Activated CD4-positive, alpha-beta T cell treated with anti-CD3 and anti-CD28 coated beads for 36 hours (primary cell): ENCODE data around the gene ARMC6. TPM values are rescaled to one million over a fixed set of nuclear protein-coding genes. Genes with fewer than 3 reads are reported as not detected.
A peak's percentile ranks its signal among the peaks of the same experiment; 100 is the strongest.
"Not testable (repeated sequence)": the region's sequence is repeated elsewhere in the genome, so short reads cannot be mapped to it uniquely, and the experiment has no call there.

Experiments
- ATAC-seq: fragments of 200-7000 bp; cut with Tn5 transposase; one replicate; pipeline ENCODE4 v1.10.0; 2021; ENCODE audit warnings: mild to moderate bottlenecking, moderate library complexity
- CTCF ChIA-PET: fragments of 350-600 bp; sonication (Branson Sonifier 250); formaldehyde crosslinking; loops from one replicate; lab custom pipeline; 2021; ENCODE audit warnings: antibody characterized with exemption; lab: Charles Lee
- POLR2A ChIA-PET: fragments of 350-600 bp; sonication (Branson Sonifier 250); formaldehyde crosslinking; loops from one replicate; lab custom pipeline; 2021; ENCODE audit warnings: antibody characterized with exemption, inconsistent platforms; lab: Charles Lee
- DNase-seq: peaks from one replicate; pipeline ENCODE4 v3.0.0-alpha.2; 2020
- H3K27ac Mint-ChIP-seq: one replicate; pipeline ENCODE4 v1.8.0; 2021; ENCODE audit warnings: mixed read lengths
- H3K27me3 Mint-ChIP-seq: one replicate; pipeline ENCODE4 v1.8.0; 2021; ENCODE audit warnings: mixed read lengths
- H3K36me3 Mint-ChIP-seq: one replicate; pipeline ENCODE4 v1.8.0; 2021; ENCODE audit warnings: low read depth, mixed read lengths
- H3K4me1 Mint-ChIP-seq: one replicate; pipeline ENCODE4 v1.8.0; 2021; ENCODE audit warnings: mixed read lengths
- H3K4me3 Mint-ChIP-seq: one replicate; pipeline ENCODE4 v1.8.0; 2021; ENCODE audit warnings: mild to moderate bottlenecking, moderate library complexity, mixed read lengths
- H3K9me3 Mint-ChIP-seq: one replicate; pipeline ENCODE4 v1.8.0; 2021; ENCODE audit warnings: low read depth, mixed read lengths
- intact Hi-C, 2 experiments: fragments of 100-400 bp; cut with DNase I in 1 of 2; cut with micrococcal nuclease in 1 of 2; formaldehyde crosslinking; loops; one replicate each; pipeline versions ENCODE4 v1.14.2 to v1.15.1; 2022 to 2024; cut with DNase I, micrococcal nuclease
- total RNA-seq, 2 experiments: library from RNA; stranded (reverse); gene quantifications; one replicate each; pipeline ENCODE4 v1.2.3, GENCODE V29; 2021

The ARMC6 gene
- total RNA-seq, 2 experiments from 2014 or later: 33.0 to 40.8 TPM

DNA sequence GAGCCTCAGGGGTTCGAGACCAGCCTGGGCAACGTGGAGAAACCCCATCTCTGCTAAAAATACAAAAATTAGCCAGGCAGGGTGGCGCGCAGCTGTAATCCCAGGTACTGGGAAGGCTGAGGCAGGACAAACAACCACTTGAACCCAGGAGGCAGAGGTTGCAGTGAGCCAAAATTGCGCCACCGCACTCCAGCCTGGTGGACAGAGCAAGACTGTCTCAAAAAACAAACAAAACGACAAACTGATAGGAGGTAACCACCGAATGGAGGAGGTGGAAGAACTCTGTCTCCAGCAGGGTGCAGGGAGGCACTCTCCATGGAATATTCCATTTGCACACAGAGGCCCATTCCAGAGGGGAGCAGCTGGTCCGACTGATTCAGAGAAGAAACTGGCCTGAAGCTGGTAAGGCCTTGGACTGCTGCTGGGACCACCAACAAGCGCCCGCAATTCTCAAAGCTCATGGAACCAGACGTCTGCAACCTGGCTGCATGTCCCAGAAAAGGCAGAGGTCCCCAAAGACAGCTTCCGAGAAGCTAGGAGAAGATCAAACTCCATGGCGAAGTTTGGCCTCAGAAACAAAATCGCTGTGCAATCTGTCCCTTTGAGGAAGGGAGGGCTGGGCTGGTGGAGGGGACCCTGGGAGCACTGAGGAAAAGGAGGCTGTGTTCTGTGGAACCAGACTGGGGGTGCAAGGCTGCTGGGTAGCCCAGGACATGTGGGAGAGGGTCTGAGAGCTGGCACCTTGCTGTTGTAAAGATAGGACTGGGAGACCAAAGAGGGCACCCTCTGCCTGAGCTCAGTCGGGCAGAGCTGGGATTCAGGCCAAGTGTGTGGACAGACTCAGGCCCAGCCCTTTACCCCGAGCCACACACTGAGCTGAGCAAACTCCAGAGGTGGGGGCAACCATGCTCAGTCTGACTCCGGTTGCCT, 65.6 kb downstream of the ARMC6 start:
- intact Hi-C loops: no loop called here
- POLR2A ChIA-PET: no interaction called here
- CTCF ChIA-PET: interaction anchor here (1.4 kb wide), 1 partner anchor 34 kb away, joined by 4 read pairs; no protein-coding TSS in a partner anchor
- ATAC-seq: no peak
- Mint-ChIP-seq H3K4me3 (no peak overlapping the region), H3K36me3 (peaks cover 9% of the 10 kb centered on the region), H3K27ac (no peak overlapping the region), H3K4me1 (no peaks in the 10 kb centered on the region), H3K9me3 (no peaks in the 10 kb centered on the region), H3K27me3 (no peaks in the 10 kb centered on the region)
- no peak for DNase-seq

DNA sequence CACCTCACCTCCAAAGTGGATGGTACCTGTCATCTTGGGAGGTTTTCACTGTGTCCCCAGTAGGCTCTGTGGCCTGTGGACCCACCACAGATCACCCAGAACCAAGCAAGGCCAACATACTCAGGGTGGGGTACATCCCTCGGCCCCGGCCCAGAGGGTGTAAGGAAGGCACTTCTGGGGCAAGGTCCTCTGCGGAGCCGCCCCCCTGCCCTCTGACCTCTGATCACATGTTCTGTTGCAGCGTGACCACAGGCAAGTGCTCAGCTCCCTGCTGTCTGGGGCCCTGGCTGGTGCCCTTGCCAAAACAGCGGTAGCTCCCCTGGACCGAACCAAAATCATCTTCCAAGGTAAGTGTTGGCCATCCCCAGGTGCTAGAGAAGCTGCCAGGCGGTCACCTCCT, 68.1 kb downstream of the ARMC6 start:
- no peak for DNase-seq
- Mint-ChIP-seq H3K36me3 (peaks cover 9% of the 10 kb centered on the region), H3K27ac (no peak overlapping the region), H3K4me1 (no peaks in the 10 kb centered on the region), H3K9me3 (no peaks in the 10 kb centered on the region), H3K27me3 (no peaks in the 10 kb centered on the region), H3K4me3 (no peak overlapping the region)
- no peak for ATAC-seq
- intact Hi-C loops: no loop called here
- POLR2A ChIA-PET: no interaction called here
- CTCF ChIA-PET: no interaction called here

DNA sequence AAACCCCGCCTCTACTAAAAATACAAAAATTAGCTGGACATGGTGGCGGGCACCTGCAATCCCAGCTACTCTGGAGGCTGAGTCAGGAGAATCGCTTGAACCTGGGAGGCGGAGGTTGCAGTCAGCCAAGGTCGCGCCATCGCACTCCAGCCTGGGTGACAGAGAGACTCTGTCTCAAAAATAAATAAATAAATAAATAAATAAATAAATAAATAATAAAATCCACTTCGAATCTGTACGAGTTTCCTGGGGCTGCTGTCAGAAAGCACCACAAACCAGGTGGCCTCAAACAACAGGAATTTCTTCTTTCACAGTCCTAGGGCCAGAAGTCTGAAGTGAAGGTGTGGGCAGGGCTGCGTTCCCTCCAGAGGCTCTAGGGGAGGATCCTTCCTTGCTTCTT, 69.2 kb downstream of the ARMC6 start:
- CTCF ChIA-PET, H3K27ac Mint-ChIP-seq, H3K27me3 Mint-ChIP-seq, intact Hi-C loops, DNase-seq, H3K9me3 Mint-ChIP-seq, H3K4me1 Mint-ChIP-seq, POLR2A ChIA-PET, H3K4me3 Mint-ChIP-seq, ATAC-seq, H3K36me3 Mint-ChIP-seq: not testable (repeated sequence)

DNA sequence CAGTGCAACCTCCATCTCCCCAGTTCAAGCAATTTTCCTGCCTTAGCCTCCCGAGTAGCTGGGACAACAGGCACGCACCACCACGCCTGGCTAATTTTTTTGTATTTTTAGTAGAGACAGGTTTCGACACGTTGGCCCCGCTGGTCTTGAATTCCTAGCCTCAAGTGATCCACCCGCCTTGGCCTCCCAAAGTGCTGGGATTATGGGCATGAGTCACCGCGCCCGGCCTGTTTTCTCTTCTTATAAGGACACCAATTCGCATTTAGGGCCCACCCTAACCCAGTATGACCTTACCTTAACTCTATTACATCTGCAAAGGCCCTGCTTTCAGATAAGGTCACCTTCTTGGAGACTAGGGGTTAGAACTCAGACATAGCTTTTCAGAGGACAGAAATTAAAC, 69.8 kb downstream of the ARMC6 start:
- ATAC-seq (no peak), DNase-seq (no peak)
- CTCF ChIA-PET: no interaction called here
- POLR2A ChIA-PET: no interaction called here
- no peak overlapping the region for H3K4me3 Mint-ChIP-seq
- H3K9me3 Mint-ChIP-seq: no peaks in the 10 kb centered on the region
- intact Hi-C loops: no loop called here
- H3K27ac Mint-ChIP-seq: no peak overlapping the region
- H3K4me1 Mint-ChIP-seq: no peaks in the 10 kb centered on the region
- H3K36me3 Mint-ChIP-seq: peaks cover 4% of the 10 kb centered on the region
- H3K27me3 Mint-ChIP-seq: no peaks in the 10 kb centered on the region

DNA sequence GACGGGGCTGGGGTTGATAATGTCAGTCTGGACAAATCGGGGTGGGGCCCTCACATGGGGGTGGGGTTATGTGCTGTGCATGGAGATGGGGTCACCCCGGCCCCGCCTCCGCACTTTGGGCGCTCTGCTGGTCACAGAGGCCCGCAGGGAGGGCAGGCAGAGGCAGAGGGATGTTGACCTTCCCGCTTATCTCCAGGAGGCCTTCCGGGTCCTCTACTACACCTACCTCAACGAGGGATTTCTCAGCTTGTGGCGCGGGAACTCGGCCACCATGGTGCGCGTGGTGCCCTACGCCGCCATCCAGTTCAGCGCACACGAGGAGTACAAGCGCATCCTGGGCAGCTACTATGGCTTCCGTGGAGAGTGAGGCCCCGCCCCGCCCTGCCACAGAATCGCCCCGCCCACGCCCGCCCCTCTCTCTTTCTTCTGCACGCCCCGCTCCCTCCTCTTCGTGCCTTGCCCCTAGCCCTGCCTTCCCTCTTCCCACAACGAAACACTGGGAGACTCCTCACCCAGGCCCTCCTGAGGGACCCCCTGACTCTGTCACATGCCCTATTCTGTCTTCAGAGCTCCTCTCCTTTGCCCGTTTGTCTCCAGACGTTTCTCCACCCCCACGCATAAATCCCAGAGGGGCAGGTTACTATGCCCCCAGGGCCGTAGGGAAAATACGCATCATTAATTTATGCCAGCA, 72.1 kb downstream of the ARMC6 start:
- ATAC-seq: no peak
- no peaks in the 10 kb centered on the region for H3K27me3 Mint-ChIP-seq
- no peaks in the 10 kb centered on the region for H3K9me3 Mint-ChIP-seq
- peaks cover under 1% of the 10 kb centered on the region for H3K36me3 Mint-ChIP-seq
- ChIA-PET POLR2A (no interaction called here), CTCF (interaction anchor here (1.3 kb wide), 1 partner anchor 10 kb away, joined by 3 read pairs; no protein-coding TSS in a partner anchor)
- peak; percentile 29 for DNase-seq
- peaks cover 2% of the 10 kb centered on the region for H3K4me1 Mint-ChIP-seq
- H3K27ac Mint-ChIP-seq: no peak overlapping the region
- intact Hi-C loops: no loop called here
- H3K4me3 Mint-ChIP-seq: no peak overlapping the region

DNA sequence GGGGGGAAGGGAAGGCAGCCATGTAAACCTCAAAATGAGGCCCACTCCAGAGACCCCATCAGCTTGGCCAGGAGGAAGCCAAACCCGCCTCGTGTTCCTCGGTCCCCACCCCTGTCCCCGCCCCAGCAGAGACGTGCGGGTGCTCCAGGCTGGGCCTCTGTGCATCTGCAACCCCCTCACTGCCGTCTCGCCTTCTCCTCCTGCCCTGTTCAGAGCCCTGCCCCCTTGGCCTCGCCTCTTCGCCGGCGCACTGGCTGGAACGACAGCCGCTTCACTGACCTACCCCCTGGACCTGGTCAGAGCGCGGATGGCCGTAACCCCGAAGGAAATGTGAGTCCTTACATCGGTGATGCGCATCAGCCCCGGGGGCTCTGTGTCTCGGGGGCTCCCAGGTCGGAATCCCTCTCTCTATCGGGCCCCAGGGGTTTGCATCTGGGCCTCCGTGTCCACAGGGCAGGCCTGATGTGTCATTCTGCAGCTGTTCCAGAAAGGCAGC, 72.7 kb downstream of the ARMC6 start:
- CTCF ChIA-PET: interaction anchor here (1.3 kb wide), 1 partner anchor 10 kb away, joined by 3 read pairs; no protein-coding TSS in a partner anchor
- no peak for ATAC-seq

DNA sequence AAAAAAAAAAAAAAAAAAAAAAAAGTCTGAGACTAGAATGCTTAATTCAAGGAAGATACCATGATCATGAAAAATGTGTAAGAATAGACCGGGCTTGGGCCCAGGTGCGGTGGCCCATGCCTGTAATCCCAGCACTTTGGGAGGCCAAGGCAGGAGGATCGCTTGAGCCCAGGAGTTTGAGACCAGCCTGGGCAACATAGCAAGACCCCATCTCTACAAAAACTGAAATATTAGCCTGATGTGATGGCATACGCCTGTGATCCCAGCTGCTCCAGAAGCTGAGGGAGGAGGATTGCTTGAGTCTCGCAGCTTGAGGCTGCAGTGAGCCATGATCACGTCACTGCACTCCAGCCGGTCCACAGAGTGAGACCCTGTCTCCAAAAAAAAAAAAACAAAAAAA, 73.5 kb downstream of the ARMC6 start:
- H3K36me3 Mint-ChIP-seq, intact Hi-C loops, H3K4me1 Mint-ChIP-seq, H3K27me3 Mint-ChIP-seq, H3K4me3 Mint-ChIP-seq, POLR2A ChIA-PET, H3K27ac Mint-ChIP-seq, H3K9me3 Mint-ChIP-seq, DNase-seq, ATAC-seq: not testable (repeated sequence)
- CTCF ChIA-PET: interaction anchor here (1.0 kb wide), 1 partner anchor 9 kb away, joined by 4 read pairs; no protein-coding TSS in a partner anchor

More for the DNA sequence above, 72.7 kb downstream of the ARMC6 start:
- intact Hi-C loops: no loop called here
- Mint-ChIP-seq H3K4me3 (no peak overlapping the region), H3K36me3 (no peaks in the 10 kb centered on the region), H3K27ac (no peak overlapping the region), H3K27me3 (no peaks in the 10 kb centered on the region), H3K4me1 (peaks cover 2% of the 10 kb centered on the region), H3K9me3 (no peaks in the 10 kb centered on the region)
- no peak for DNase-seq
- POLR2A ChIA-PET: no interaction called here

DNA sequence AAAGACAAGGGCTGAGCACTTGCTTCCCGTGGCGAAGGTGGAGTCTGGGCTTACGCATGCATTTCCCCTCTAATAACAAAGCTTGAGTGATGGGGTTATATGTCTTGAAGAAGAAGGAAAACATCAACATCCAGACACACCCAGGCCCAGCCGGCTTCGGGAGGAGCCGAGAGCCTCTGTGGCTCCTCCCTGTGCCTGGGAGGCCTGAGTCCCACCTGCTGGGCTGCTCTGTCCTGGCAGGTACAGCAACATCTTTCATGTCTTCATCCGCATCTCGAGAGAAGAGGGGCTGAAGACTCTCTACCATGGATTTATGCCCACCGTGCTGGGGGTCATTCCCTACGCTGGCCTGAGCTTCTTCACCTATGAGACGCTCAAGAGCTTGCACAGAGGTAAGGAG, 74.3 kb downstream of the ARMC6 start:
- CTCF ChIA-PET: interaction anchor here (1.0 kb wide), 1 partner anchor 8 kb away, joined by 4 read pairs; no protein-coding TSS in a partner anchor

More for the DNA sequence above, 74.3 kb downstream of the ARMC6 start:
- Mint-ChIP-seq H3K4me3 (no peak overlapping the region), H3K27ac (no peak overlapping the region), H3K9me3 (no peaks in the 10 kb centered on the region), H3K27me3 (no peaks in the 10 kb centered on the region), H3K4me1 (peaks cover 2% of the 10 kb centered on the region), H3K36me3 (no peaks in the 10 kb centered on the region)
- DNase-seq (no peak), ATAC-seq (no peak)
- POLR2A ChIA-PET: no interaction called here
- intact Hi-C loops: no loop called here

Other genes starting within 250 kb of the ARMC6 start
- not detected for gene COMP, start 242.3 kb upstream of the ARMC6 start, total RNA-seq
- gene UPF1, start 201.6 kb upstream of the ARMC6 start, total RNA-seq: 10 to 100 TPM; 72.4 to 74.0 TPM
- gene CERS1, start 137.4 kb upstream of the ARMC6 start, total RNA-seq: under 1 TPM; 0.11 to 0.16 TPM
- 100 to 1,000 TPM; 158 to 182 TPM for gene COPE, start 114.2 kb upstream of the ARMC6 start, total RNA-seq
- gene DDX49, start 113.9 kb upstream of the ARMC6 start, total RNA-seq: 10 to 100 TPM; 51.4 to 53.4 TPM
- under 1 TPM; 0.46 to 0.62 TPM for gene HOMER3, start 92.4 kb upstream of the ARMC6 start, total RNA-seq
- 100 to 1,000 TPM in 1 of 2 experiments, 10 to 100 TPM in 1; 89.8 to 104 TPM for gene SUGP2, start 86 bp upstream of the ARMC6 start, total RNA-seq
- gene SLC25A42, start 30.4 kb downstream of the ARMC6 start, total RNA-seq: 10 to 100 TPM; 10.4 to 10.6 TPM
- 10 to 100 TPM; 26.8 to 31.9 TPM for gene TMEM161A, start 104.9 kb downstream of the ARMC6 start, total RNA-seq
- 1 to 10 TPM; 1.9 to 2.1 TPM for gene MEF2B, start 136.7 kb downstream of the ARMC6 start, total RNA-seq
- 10 to 100 TPM; 19.5 to 25.3 TPM for gene BORCS8, start 158.5 kb downstream of the ARMC6 start, total RNA-seq
- 10 to 100 TPM; 56.2 to 68.5 TPM for gene RFXANK, start 158.7 kb downstream of the ARMC6 start, total RNA-seq
- 10 to 100 TPM; 34.7 to 46.6 TPM for gene NR2C2AP, start 169.8 kb downstream of the ARMC6 start, total RNA-seq
- gene NCAN, start 178.4 kb downstream of the ARMC6 start, total RNA-seq: not detected
- gene TM6SF2, start 239.7 kb downstream of the ARMC6 start, total RNA-seq: not detected